Activated CD4-positive, alpha-beta T cell treated with anti-CD3 and anti-CD28 coated beads, Interleukin-2, amount 50 U/mL, for 24 hours (primary cell): ENCODE data around the gene GCHFR.

ENCODE experiments used
- DNase-seq, 2 donors: peaks; one replicate each; pipeline ENCODE4 v3.0.0-alpha.2; 2020; ENCODE audit warnings: low read depth in 1 of 2, low spot score in 1 of 2

Gene GCHFR

GRCh38 chr15:40775740-40776536 lies 12.1 kb downstream of the GCHFR start:
- DNase-seq = no peak

- no peak for DNase-seq
Observed at GRCh38 chr15:40776537-40777141, 12.8 kb downstream of the GCHFR start.

GRCh38 chr15:40782609-40783227 lies 18.9 kb downstream of the GCHFR start:
- peak; percentile 59 to 77 for DNase-seq

GRCh38 chr15:40785164-40785563 lies 21.3 kb downstream of the GCHFR start:
- DNase-seq = no peak

- no peak for DNase-seq
Observed at GRCh38 chr15:40785814-40786213, 21.9 kb downstream of the GCHFR start.

GRCh38 chr15:40787344-40787841 lies 23.5 kb downstream of the GCHFR start:
- peak in 1 of 2 donors; percentile 69 for DNase-seq

- no peak for DNase-seq
Observed at GRCh38 chr15:40787991-40788390, 24.1 kb downstream of the GCHFR start.

- no peak for DNase-seq
Observed at GRCh38 chr15:40789119-40789518, 25.3 kb downstream of the GCHFR start.

GRCh38 chr15:40789999-40790398 lies 26.1 kb downstream of the GCHFR start:
- no peak for DNase-seq

GRCh38 chr15:40790718-40791117 lies 26.9 kb downstream of the GCHFR start:
- no peak for DNase-seq

- no peak for DNase-seq
Observed at GRCh38 chr15:40792394-40792793, 28.5 kb downstream of the GCHFR start.

GRCh38 chr15:40793216-40793989 lies 29.5 kb downstream of the GCHFR start:
- no peak for DNase-seq

GRCh38 chr15:40796041-40796440 lies 32.2 kb downstream of the GCHFR start:
- DNase-seq = no peak

GRCh38 chr15:40796512-40796911 lies 32.6 kb downstream of the GCHFR start:
- no peak for DNase-seq

- no peak for DNase-seq
Observed at GRCh38 chr15:40799523-40799922, 35.7 kb downstream of the GCHFR start.

GRCh38 chr15:40803076-40803475 lies 39.2 kb downstream of the GCHFR start:
- no peak for DNase-seq

- no peak for DNase-seq
Observed at GRCh38 chr15:40803688-40804087, 39.8 kb downstream of the GCHFR start.

GRCh38 chr15:40806672-40807027 lies 42.8 kb downstream of the GCHFR start:
- DNase-seq = no peak

- DNase-seq = peak; percentile 92 to 94
Observed at GRCh38 chr15:40807028-40807887, 43.4 kb downstream of the GCHFR start, which contains the start of the genes DNAJC17 and ZFYVE19. DNAJC17 (minus strand) TSS chr15:40807473; CDS start chr15:40807446, 27 bp downstream. ZFYVE19 (plus strand) TSS chr15:40807089; CDS start chr15:40807590, 501 bp downstream.

GRCh38 chr15:40807888-40808461 lies 44.1 kb downstream of the GCHFR start:
- no peak for DNase-seq
